Mammary epithelial cell (primary cell): Measurements from ENCODE around the gene ZNF311.

Experiments
- CTCF ChIP-seq, 2 donors: IDR thresholded peaks in 1 of 2; conservative IDR thresholded peaks in 1 of 2; 2 replicates each; pipeline ENCODE4 v1.5.1; 2011 to 2012; ENCODE audit warnings: inconsistent platforms in 2 of 2, low read length in 2 of 2, mild to moderate bottlenecking in 2 of 2, control low read depth in 1 of 2, low read depth in 1 of 2; ENCODE audit not compliant: insufficient read depth in 1 of 2; ENCODE audit errors: extremely low read depth in 1 of 2
- EZH2 ChIP-seq: IDR thresholded peaks from 2 replicates; pipeline ENCODE4 v1.6.1; 2012; ENCODE audit warnings: low read length, inconsistent platforms, borderline replicate concordance

- TF ChIP-seq CTCF (conservative IDR thresholded peaks at IDR 0.05 in 1 of 2, IDR thresholded peaks at IDR 0.05 in 1 of 2; ENCODE audit: extremely low read depth in 1 of 2, insufficient read depth in 1 of 2, low read depth in 1 of 2, low read length in 2 of 2) (peak in 1 of 2 donors; percentile 27), EZH2 (no peak)
Measured at GRCh38 chr6:28980852-28981430, 24.2 kb downstream of the ZNF311 start.
